PC-9 (cell line): ENCODE measurements around the gene GSAP. TPM values are rescaled to one million over a fixed set of nuclear protein-coding genes. Genes with fewer than 3 reads are reported as not detected.

ENCODE experiments used
- BruUV-seq: library from RNA; stranded (reverse); fragments of 400-500 nt; replicated peaks from 2 replicates; lab custom pipeline; 2021; lab: Mats Ljungman, UMichigan
- CTCF ChIA-PET: fragments of 300-600 bp; sonication (Branson Sonifier 250); formaldehyde crosslinking; loops from one replicate; lab custom pipeline; 2022; ENCODE audit warnings: antibody characterized with exemption; lab: Charles Lee
- POLR2A ChIA-PET: fragments of 300-600 bp; sonication (Branson Sonifier 250); formaldehyde crosslinking; loops from one replicate; lab custom pipeline; 2022; ENCODE audit warnings: antibody characterized with exemption; ENCODE audit not compliant: unreplicated experiment; lab: Charles Lee
- DNase-seq, 2 experiments: peaks; one replicate each; pipeline versions ENCODE4 v3.0.0 to v3.0.0-alpha.2; 2015 to 2022; ENCODE audit warnings: mixed read lengths in 1 of 2
- H2AFZ ChIP-seq: fragments of 200-600 bp; sonication (generic); 2 replicates; pipeline ENCODE4 v1.8.1; 2017; ENCODE audit warnings: antibody characterized with exemption
- H3F3A ChIP-seq: fragments of 200-600 bp; sonication (generic); 2 replicates; pipeline ENCODE4 v1.8.1; 2017; ENCODE audit warnings: antibody characterized with exemption, mild to moderate bottlenecking, low read depth; ENCODE audit not compliant: insufficient read depth
- H3K27ac ChIP-seq: fragments of 200-600 bp; sonication (generic); 2 replicates; pipeline ENCODE4 v1.6.1; 2016; ENCODE audit warnings: mixed run types
- H3K27me3 ChIP-seq: fragments of 200-600 bp; sonication (generic); 2 replicates; pipeline ENCODE4 v1.6.1; 2016; ENCODE audit warnings: low read depth, mixed run types; ENCODE audit not compliant: insufficient read depth
- H3K36me3 ChIP-seq: fragments of 200-600 bp; sonication (generic); 2 replicates; pipeline ENCODE4 v1.6.1; 2016; ENCODE audit warnings: low read depth, mixed run types
- H3K4me1 ChIP-seq: fragments of 200-600 bp; sonication (generic); replicated peaks from 2 replicates; pipeline ENCODE4 v1.6.1; 2016; ENCODE audit warnings: mixed run types; ENCODE audit not compliant: insufficient read depth
- H3K4me2 ChIP-seq: fragments of 200-600 bp; sonication (generic); 2 replicates; pipeline ENCODE4 v1.6.1; 2017; ENCODE audit warnings: mixed run types
- H3K4me3 ChIP-seq: fragments of 200-600 bp; sonication (generic); 2 replicates; pipeline ENCODE4 v1.6.1; 2016; ENCODE audit warnings: mixed run types
- H3K79me2 ChIP-seq: fragments of 200-600 bp; sonication (generic); 2 replicates; pipeline ENCODE4 v1.6.1; 2017; ENCODE audit warnings: low read depth, mixed run types
- H3K9me2 ChIP-seq: fragments of 200-600 bp; sonication (generic); 2 replicates; pipeline ENCODE4 v1.8.1; 2017; ENCODE audit warnings: mild to moderate bottlenecking; ENCODE audit not compliant: insufficient read depth
- H3K9me3 ChIP-seq: fragments of 200-600 bp; sonication (generic); 2 replicates; pipeline ENCODE4 v1.8.1; 2016; ENCODE audit warnings: low read depth; ENCODE audit not compliant: insufficient read depth
- H4K20me1 ChIP-seq: fragments of 200-600 bp; sonication (generic); 2 replicates; pipeline ENCODE4 v1.8.1; 2017; ENCODE audit not compliant: insufficient read depth
- CTCF ChIP-seq: fragments of 200-600 bp; sonication (generic); conservative IDR thresholded peaks from 2 replicates; pipeline ENCODE4 v1.6.1; 2017; ENCODE audit warnings: mixed run types, antibody characterized with exemption, mild to moderate bottlenecking, moderate library complexity
- EZH2 ChIP-seq: fragments of 200-600 bp; sonication (generic); IDR thresholded peaks from 2 replicates; pipeline ENCODE4 v1.8.0; 2017; ENCODE audit warnings: antibody characterized with exemption, low read depth
- intact Hi-C: fragments of 100-400 bp; cut with micrococcal nuclease; formaldehyde crosslinking; loops from one replicate; pipeline ENCODE4 v1.10.0; 2022; ENCODE audit not compliant: unreplicated experiment
- total RNA-seq: library from RNA; stranded (reverse); gene quantifications from 2 replicates; pipeline ENCODE4 v1.2.3, GENCODE V29; 2021

The GSAP gene
- total RNA-seq, 1 experiment from 2014 or later = 15.6 TPM

GRCh38 chr7:77388055-77388641 is 28.0 kb downstream of the GSAP start:
- TF ChIP-seq CTCF (no peak), EZH2 (no peak)
- ChIA-PET POLR2A (interaction anchor here (0.6 kb wide), 1 partner anchor 168 kb away, joined by 5 read pairs; no protein-coding TSS in a partner anchor), CTCF (no interaction called here)
- Histone ChIP-seq H3K27ac (no peak overlapping the region), H3K9me2 (no peaks in the 10 kb centered on the region), H3K4me3 (no peak overlapping the region), H3K27me3 (no peaks in the 10 kb centered on the region), H4K20me1 (no peaks in the 10 kb centered on the region), H3F3A (peaks cover 9% of the 10 kb centered on the region), H3K36me3 (no peaks in the 10 kb centered on the region), H3K9me3 (no peaks in the 10 kb centered on the region), H3K79me2 (peaks cover 6% of the 10 kb centered on the region; the same call in 1 of the 2 replicates), H3K4me2 (no peak overlapping the region), H3K4me1 (peaks cover 10% of the 10 kb centered on the region), H2AFZ (no peak overlapping the region)
- intact Hi-C loops = no loop called here
- no TSS peak for BruUV-seq
- DNase-seq = no peak

- BruUV-seq = no TSS peak
- intact Hi-C loops = no loop called here
Observed at GRCh38 chr7:77386165-77386822, 29.9 kb downstream of the GSAP start.

GRCh38 chr7:77383333-77383740 is 32.8 kb downstream of the GSAP start:
- no peak overlapping the region for H2AFZ ChIP-seq
- no peaks in the 10 kb centered on the region for H3K9me3 ChIP-seq
- TF ChIP-seq EZH2 (no peak), CTCF (no peak)
- no peaks in the 10 kb centered on the region; the same call in none of the 2 replicates for H3K36me3 ChIP-seq
- ChIA-PET POLR2A (no interaction called here), CTCF (no interaction called here)
- H3K4me1 ChIP-seq = no peaks in the 10 kb centered on the region
- no peak overlapping the region for H3K4me2 ChIP-seq
- H4K20me1 ChIP-seq = no peaks in the 10 kb centered on the region
- intact Hi-C loops = no loop called here
- no peak for DNase-seq
- no peak overlapping the region for H3K27ac ChIP-seq
- H3K27me3 ChIP-seq = no peaks in the 10 kb centered on the region
- no peak overlapping the region for H3K4me3 ChIP-seq
- no peaks in the 10 kb centered on the region for H3K79me2 ChIP-seq
- no peaks in the 10 kb centered on the region for H3F3A ChIP-seq
- H3K9me2 ChIP-seq = no peaks in the 10 kb centered on the region
- BruUV-seq = no TSS peak

More at GRCh38 chr7:77386165-77386822, 29.9 kb downstream of the GSAP start:
- TF ChIP-seq CTCF (no peak), EZH2 (no peak)
- H3K9me3 ChIP-seq = no peaks in the 10 kb centered on the region
- no peaks in the 10 kb centered on the region for H3K27me3 ChIP-seq
- H3K4me3 ChIP-seq = no peak overlapping the region
- no peaks in the 10 kb centered on the region for H4K20me1 ChIP-seq
- H3K9me2 ChIP-seq = no peaks in the 10 kb centered on the region
- H3K4me2 ChIP-seq = no peak overlapping the region
- no peaks in the 10 kb centered on the region for H3K4me1 ChIP-seq
- ChIA-PET POLR2A (no interaction called here), CTCF (no interaction called here)
- H3K79me2 ChIP-seq = no peaks in the 10 kb centered on the region
- no peak for DNase-seq
- H3F3A ChIP-seq = no peaks in the 10 kb centered on the region
- no peaks in the 10 kb centered on the region; the same call in 1 of the 2 replicates for H3K36me3 ChIP-seq
- H2AFZ ChIP-seq = no peak overlapping the region
- H3K27ac ChIP-seq = no peak overlapping the region
